Mesothelial cell of epicardium (in vitro differentiated cells): ENCODE data around the gene P2RX5. TPM values are rescaled to one million over a fixed set of nuclear protein-coding genes. Genes with fewer than 3 reads are reported as not detected.

ENCODE experiments used
- DNase-seq, 2 experiments: peaks; one replicate each; pipeline ENCODE4 v3.0.0; 2021; ENCODE audit warnings: low spot score in 2 of 2; ENCODE audit not compliant: unreplicated experiment in 2 of 2
- H3K27ac Mint-ChIP-seq: 2 replicates; pipeline ENCODE4 v1.8.0; 2021; ENCODE audit warnings: mixed read lengths
- H3K27me3 Mint-ChIP-seq: 2 replicates; pipeline ENCODE4 v1.8.0; 2021; ENCODE audit warnings: low read depth, mixed read lengths
- H3K36me3 Mint-ChIP-seq: 2 replicates; pipeline ENCODE4 v1.8.0; 2021; ENCODE audit warnings: mixed read lengths
- H3K4me1 Mint-ChIP-seq: 2 replicates; pipeline ENCODE4 v1.8.0; 2021; ENCODE audit warnings: mixed read lengths
- H3K4me3 Mint-ChIP-seq: 2 replicates; pipeline ENCODE4 v1.8.0; 2021; ENCODE audit warnings: mild to moderate bottlenecking, moderate library complexity, mixed read lengths
- H3K9me3 Mint-ChIP-seq: 2 replicates; pipeline ENCODE4 v1.8.0; 2021; ENCODE audit warnings: mixed read lengths
- CTCF ChIP-seq: fragments of 200-600 bp; sonication (generic); IDR thresholded peaks from one replicate; pipeline ENCODE4 v1.5.0; 2021; ENCODE audit warnings: antibody characterized with exemption; ENCODE audit not compliant: unreplicated experiment
- total RNA-seq: library from RNA; stranded (reverse); gene quantifications from 3 replicates; pipeline ENCODE4 v1.2.1, GENCODE V29; 2021

Gene P2RX5
- total RNA-seq, 1 donor from 2014 or later, result 0.18 TPM

- Mint-ChIP-seq H3K4me1 (no peaks in the 10 kb centered on the region), H3K36me3 (no peaks in the 10 kb centered on the region), H3K27ac (no peak overlapping the region), H3K4me3 (no peak overlapping the region), H3K9me3 (no peaks in the 10 kb centered on the region), H3K27me3 (peaks cover 28% of the 10 kb centered on the region)
- peak; percentile 60 for TF ChIP-seq CTCF
- DNase-seq, result no peak
These were observed 12.9 kb downstream of the P2RX5 start for GRCh38 chr17:3683054-3683511.

- H3K36me3 Mint-ChIP-seq, result no peaks in the 10 kb centered on the region
- no peaks in the 10 kb centered on the region for H3K4me1 Mint-ChIP-seq
- no peak overlapping the region for H3K4me3 Mint-ChIP-seq
- H3K27me3 Mint-ChIP-seq, result peaks cover 35% of the 10 kb centered on the region
- DNase-seq, result no peak
- H3K9me3 Mint-ChIP-seq, result no peaks in the 10 kb centered on the region
- no peak for TF ChIP-seq CTCF
- H3K27ac Mint-ChIP-seq, result no peak overlapping the region
These were observed 13.9 kb downstream of the P2RX5 start for GRCh38 chr17:3682033-3682432.

- no peak for TF ChIP-seq CTCF
- Mint-ChIP-seq H3K27me3 (peaks cover 35% of the 10 kb centered on the region), H3K27ac (no peak overlapping the region), H3K36me3 (no peaks in the 10 kb centered on the region), H3K4me1 (no peaks in the 10 kb centered on the region), H3K9me3 (no peaks in the 10 kb centered on the region), H3K4me3 (no peak overlapping the region)
- DNase-seq, result no peak
These were observed 14.4 kb downstream of the P2RX5 start for GRCh38 chr17:3681565-3681964.

- no peak for TF ChIP-seq CTCF
- Mint-ChIP-seq H3K9me3 (no peaks in the 10 kb centered on the region), H3K36me3 (no peaks in the 10 kb centered on the region), H3K27ac (no peak overlapping the region), H3K4me1 (no peaks in the 10 kb centered on the region), H3K4me3 (no peak overlapping the region), H3K27me3 (peaks cover 35% of the 10 kb centered on the region)
- DNase-seq, result no peak
These were observed 14.9 kb downstream of the P2RX5 start for GRCh38 chr17:3681057-3681456.

- Mint-ChIP-seq H3K9me3 (no peaks in the 10 kb centered on the region), H3K27ac (no peak overlapping the region), H3K36me3 (no peaks in the 10 kb centered on the region), H3K4me3 (no peak overlapping the region), H3K27me3 (peaks cover 37% of the 10 kb centered on the region), H3K4me1 (no peaks in the 10 kb centered on the region)
- TF ChIP-seq CTCF, result no peak
- no peak for DNase-seq
These were observed 16.3 kb downstream of the P2RX5 start for GRCh38 chr17:3679531-3680126.
